Posterior vena cava (tissue), 2 donors: ENCODE measurements around the gene HAUS1. TPM values are rescaled to one million over a fixed set of nuclear protein-coding genes. Genes with fewer than 3 reads are reported as not detected.
"Not testable (repeated sequence)": the region's sequence is repeated elsewhere in the genome, so short reads cannot be mapped to it uniquely, and the experiment has no call there.

Experiments
- DNase-seq: peaks from one replicate; pipeline ENCODE4 v3.0.0-alpha.2; 2020; ENCODE audit warnings: low spot score
- intact Hi-C, 2 donors: fragments of 100-400 bp; cut with DNase I; formaldehyde crosslinking; loops; one replicate each; pipeline versions ENCODE4 v1.14.1 to v1.14.2; 2022 to 2023
- total RNA-seq, 2 donors: library from RNA; stranded (reverse); fragmentation: NEBNext Ultra II Directional; extraction: Animal tissue kit (Norgen Biotek cat#: 25700); gene quantifications; one replicate each; pipeline ENCODE4 v1.2.1, GENCODE V29; 2021
- donor health status: DM: yes; HTN: yes; CAD: no.
- donor health status: DM: yes; HTN: yes; CAD: no.

The HAUS1 gene
- total RNA-seq, 2 donors from 2014 or later, result 19.7 to 23.6 TPM

DNA sequence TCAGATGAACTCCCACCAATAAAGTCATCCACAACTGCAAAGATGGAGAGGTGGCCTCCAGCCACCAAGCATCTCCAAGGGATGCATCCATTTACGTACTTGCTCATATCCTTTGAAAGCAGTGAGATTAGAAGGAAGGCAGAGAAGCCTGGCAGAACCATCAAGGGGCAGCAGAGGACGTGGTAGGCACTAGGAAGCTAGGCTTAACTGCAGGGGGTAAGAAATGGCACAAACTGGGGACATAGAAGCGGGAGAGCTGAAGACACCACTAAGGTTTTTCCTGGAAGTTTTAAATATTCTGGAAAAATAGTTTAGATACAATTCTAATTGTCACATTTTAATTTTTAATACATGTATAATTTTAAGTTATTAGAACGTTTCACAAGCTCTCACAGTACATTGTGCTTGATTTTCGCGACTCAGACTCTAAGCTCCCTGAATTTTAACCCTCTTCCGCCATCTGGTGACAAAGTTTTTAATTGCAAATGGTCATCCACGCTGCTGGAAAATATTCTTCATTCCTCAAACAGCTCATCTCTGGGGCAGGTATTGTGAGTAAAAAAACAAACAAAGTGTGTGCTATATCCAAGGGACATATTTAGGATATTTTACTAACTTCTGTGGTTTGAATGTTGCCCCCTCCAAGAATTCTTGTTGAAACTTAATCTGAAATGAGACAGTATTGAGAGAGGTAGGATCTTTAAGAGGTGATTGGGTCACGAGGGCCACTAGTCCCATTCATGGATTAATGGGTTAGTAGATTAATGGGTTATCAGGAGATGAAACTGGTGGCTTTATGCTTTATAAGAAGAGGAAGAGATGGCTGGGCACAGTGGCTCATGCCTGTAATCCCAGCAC is 30.5 kb upstream of the HAUS1 start:
- DNase-seq, result no peak
- intact Hi-C loops, result loop anchor here in 1 of 2 donors (5.0 kb wide), 1 partner anchor 106 kb away; the partner anchor contains the start of gene EPG5

DNA sequence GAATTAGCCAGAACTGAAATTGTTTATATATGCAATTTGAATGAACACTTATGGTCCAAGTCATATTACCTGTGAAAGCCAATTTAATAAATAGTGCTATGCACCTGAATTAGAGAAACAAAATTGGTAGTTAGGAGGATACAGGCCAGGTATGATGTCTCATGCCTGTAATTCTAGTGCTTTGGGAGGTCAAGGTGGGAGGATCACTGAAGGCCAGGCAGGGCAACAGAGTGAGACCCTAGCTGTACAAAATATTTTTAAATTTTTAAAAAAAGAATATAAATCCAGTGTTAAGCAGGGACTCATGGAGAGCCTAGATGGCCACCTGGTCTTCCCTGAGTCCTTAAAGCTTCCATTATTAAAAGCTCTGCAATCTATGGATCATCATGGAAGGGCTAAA is 24.8 kb upstream of the HAUS1 start:
- no peak for DNase-seq
- intact Hi-C loops, result no loop called here

DNA sequence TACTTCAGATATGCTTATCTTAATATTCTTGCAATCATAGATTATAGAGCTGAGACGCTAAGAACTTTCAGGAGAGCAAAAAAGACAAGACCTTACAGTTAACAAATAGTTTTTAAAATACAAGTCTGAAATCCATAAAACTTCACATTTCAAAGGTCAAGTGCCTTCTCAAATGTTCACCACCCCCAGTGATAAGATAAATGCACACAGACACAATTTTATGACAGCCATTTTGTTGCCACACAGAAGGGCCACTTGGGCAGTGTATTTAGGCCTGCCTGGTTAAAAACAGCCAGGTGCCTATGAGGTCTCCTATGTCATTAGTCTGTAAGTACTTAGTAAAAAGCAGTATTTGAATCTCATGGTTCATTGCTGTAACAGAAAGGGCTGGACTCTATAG is 24.0 kb upstream of the HAUS1 start:
- no peak for DNase-seq
- intact Hi-C loops, result no loop called here

DNA sequence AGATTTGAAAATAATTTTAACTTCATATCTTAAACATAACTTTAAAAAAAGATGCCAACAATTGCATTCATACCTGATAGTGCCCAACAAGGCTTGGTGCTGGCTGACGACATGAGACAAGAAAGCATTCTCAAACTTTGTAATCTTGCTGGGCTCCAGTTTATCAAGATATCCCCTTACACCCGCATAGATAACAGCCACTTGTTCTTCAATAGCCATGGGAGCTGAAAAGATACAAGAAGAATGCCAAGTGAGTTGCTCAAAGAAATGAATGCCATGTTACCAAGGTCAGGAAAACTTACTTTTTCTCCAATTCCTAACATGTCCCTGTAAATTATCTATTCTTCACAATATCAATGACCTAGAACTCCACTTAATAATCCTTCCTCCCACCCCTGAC is 19.8 kb upstream of the HAUS1 start:
- intact Hi-C loops, result no loop called here
- no peak for DNase-seq

DNA sequence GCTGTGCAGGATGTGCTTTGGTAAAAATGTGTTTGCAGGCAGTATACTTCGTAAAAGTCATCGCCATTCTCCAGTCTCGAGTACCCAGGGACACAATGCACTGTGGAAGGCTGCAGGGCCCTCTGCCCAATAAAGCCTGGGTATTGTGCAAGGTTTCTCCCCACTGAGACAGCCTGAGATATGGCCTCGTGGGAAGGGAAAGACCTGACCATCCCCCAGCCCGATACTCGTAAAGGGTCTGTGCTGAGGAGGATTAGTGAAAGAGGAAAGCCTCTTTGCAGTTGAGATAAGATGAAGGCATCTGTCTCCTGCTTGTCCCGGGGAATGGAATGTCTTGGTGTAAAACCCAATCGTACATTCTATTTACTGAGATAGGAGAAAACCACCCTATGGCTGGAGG is 15.7 kb upstream of the HAUS1 start:
- DNase-seq, intact Hi-C loops: not testable (repeated sequence)

DNA sequence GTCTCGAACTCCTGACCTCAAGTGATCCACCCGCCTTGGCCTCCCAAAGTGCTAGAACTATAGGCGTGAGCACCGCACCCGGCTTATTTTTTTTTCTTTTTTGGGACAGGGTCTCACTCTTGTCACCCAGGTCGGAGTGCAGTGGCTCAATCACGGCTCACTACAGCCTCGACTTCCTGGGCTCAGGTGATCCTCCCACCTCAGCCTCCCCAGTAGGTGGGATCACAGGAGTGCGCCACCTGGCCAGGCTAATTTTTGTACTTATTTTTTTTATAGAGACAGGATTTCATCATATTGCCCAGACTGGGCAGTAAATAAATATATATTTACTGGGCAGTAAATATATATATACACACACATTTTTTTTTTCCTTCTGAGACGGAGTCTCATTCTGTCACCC is 8.7 kb upstream of the HAUS1 start:
- intact Hi-C loops, result no loop called here
- DNase-seq, result no peak

DNA sequence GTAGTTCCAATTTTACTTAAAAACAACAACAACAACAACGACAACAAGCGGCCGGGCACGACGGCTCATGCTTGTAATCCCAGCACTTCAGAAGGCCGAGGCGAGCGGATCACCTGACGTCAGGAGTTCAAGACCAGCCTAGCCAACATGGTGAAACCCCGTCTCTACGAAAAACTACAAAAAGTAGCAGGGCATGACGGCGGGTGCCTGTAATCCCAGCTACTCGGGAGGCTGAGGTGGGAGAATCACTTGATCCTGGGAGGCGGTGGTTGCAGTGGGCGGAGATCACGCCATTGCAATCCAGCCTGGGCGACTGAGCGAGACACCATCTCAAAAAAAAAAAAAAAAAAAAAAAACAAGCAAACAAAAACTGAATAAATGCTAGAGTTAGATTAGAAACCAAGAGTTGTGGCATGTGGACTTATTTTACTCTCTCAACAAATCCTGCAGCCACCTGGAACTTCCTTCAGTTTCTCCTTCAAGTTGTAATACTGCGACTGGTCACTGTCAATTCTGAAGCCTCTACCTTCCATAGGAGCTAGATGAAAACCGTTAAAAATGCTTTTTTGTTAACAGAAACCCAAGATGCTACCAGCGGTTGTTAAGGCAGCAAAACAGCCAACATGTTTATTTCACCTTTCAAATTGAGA is 7.4 kb upstream of the HAUS1 start:
- intact Hi-C loops, result no loop called here
- DNase-seq, result no peak

DNA sequence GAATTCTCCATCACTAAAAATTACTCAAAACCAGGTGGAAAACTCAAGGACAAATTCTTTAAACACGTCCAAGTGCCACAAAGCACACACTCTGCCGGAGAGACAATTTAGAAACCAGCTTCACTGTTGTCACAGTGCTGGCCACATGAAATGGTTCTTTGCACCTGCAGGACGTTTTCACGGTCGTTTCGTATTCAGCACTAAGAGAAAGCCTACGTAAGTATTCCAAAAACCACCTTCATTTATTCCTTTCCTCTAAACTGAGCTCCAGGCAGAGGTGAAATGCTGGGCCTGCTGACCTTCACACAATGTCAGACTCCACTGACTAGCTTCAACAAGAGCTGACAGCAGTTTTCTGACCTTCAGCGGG is 6.8 kb upstream of the HAUS1 start:
- no peak for DNase-seq
- intact Hi-C loops, result no loop called here

DNA sequence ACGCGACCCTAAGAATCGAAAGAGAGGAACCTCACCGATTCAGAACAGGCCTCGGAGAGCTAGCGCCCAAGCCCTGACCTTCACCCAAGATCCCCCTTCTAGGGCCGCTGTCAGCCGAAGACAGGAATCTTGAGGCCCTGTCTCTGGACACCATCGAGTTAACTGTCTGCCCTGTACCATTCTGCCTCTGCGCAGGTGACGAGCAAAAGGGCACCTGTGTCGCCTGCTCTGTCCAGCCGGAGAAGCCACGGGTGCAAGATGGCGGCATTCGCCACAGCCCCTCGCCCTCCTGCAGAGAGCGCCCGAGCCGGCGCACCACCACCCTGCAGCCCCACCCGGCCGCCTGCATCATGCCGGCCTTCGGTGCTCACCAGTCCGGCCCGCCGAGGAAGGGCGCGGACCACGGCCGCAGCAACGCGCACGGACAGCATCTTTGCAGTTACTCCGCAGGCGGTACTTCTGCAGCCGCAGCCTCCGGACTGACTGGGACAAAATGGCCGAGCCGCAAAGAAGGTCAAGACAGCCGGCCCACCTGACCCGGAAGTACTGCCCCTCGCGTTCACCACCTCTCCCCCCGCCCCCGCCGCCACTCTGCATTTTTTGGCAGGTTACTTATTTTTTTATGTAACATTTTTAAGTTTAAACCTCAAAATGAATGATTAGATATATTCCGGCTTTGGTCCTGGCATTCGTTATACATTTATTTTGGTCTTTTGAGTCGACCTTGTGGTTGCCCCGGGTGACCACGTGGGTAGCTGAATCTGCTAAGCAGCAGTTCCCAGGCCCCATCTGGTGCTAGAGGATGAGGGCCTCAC is 6.2 kb upstream of the HAUS1 start, which contains the start of gene ATP5F1A:
TSS of gene ATP5F1A (minus strand) at position 496 of the 815 bp plus-strand sequence. CDS start at position 431, 65 bp downstream.
- DNase-seq, result peak; percentile 98
- intact Hi-C loops, result no loop called here

DNA sequence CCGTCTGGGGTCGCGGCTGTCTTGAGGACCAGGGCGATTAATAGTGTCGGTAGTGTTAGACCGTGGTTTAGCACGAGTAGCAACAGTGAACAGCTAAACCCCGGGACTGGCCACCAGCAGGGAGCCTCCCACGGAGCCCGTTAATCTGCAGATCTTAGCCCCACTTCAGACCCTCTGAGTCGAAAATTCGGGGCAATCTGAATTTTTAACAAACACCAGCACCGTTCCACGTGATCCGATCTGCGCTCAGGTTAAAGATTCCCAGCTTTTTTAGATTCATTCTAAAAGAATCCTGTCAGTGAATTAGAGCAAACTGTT is 5.6 kb upstream of the HAUS1 start:
- intact Hi-C loops, result no loop called here
- DNase-seq, result no peak

DNA sequence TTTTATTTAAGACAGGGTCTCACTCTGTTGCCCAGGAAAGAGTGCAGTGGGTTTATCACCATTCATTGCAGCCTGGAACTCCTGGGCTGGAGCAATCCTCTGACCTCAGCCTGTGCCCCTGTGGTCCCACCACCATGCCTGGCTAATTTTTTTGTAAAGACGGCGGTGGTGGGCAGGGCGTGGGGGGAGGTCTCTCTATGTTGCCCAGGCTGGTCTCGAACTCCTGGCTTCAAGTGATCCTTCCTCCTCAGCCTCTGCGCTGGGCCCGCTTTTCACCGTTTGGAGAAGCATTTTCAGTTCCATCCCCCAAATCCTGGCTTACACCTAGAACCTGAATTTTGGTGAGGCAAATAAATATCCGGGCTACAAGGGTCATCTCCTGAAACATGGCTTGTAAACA is 4.7 kb upstream of the HAUS1 start:
- no peak for DNase-seq
- intact Hi-C loops, result no loop called here

DNA sequence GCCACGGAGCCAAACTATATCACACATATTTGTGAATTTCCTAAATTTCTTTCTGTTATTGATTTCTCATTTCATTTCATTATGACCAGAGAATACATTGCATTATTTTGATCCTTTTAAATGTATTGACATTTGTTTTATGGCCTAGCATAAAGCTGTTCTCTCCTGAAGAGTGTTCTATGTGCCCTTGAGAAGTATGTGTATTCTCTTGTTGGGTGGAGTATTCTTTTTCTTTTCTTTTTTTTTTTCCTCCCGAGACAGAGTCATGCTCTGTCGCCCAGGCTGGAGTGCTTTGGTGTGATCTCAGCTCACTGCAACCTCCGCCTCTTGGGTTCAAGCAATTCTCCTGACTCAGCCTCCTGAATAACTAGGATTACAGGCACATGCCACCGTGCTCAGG is 5.2 kb downstream of the HAUS1 start:
- intact Hi-C loops, result no loop called here
- no peak for DNase-seq

DNA sequence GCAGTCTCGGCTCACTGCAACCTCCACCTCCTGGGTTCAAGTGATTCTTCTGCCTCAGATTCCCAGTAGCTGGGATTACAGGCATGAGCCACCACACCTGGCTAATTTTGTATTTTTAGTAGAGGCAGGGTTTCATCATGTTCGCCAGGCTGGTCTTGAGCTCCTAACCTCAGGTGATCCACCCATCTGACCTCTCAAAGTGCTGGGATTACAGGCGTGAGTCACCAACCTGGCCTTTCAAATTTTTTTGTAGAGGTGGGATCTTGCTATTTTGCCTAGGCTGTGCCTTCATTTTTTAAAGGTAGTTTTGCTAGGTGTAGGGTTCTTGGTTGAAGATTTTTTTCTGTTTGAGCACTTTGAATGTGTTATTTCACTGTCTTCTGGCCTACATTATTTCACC is 6.2 kb downstream of the HAUS1 start:
- intact Hi-C loops, result no loop called here
- no peak for DNase-seq

DNA sequence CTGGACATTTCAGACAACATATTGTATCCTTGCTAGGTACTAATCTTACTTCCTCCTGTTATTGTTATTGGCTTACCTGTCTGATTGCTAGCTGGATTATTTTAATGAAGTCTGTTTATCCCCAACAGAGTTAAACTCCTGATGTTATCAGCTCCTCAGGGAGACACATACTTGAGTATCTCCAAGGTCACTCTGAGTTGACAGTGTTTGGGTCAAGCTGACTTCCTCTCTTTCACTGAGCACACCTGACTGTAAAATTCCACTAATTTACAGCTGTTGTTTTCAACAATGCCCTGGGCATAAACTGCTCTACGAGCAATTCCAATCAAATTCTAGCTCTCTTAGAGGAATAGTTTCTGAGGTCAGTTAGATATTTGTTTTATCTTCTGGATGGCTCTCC is 9.6 kb downstream of the HAUS1 start:
- intact Hi-C loops, result no loop called here
- DNase-seq, result no peak

DNA sequence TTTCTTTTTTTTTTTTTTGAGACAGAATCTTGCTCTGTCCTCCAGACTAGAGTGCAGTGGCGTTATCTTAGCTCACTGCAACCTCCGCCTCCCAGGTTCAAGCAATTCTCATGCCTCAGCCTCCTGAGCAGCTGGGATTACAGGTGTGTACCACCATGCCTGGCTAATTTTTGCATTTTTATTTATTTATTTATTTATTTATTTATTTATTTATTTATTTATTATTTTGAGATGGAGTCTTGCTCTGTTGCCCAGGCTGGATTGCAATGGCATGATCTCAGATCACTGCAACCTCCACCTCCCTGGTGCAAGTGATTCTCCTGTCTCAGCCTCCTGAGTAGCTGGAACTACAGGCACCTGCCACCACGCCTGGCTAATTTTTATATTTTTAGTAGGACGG is 22.4 kb downstream of the HAUS1 start:
- intact Hi-C loops, result loop anchor here in 1 of 2 donors (5.0 kb wide), 1 partner anchor 536 kb away; no protein-coding TSS in a partner anchor
- not testable (repeated sequence) for DNase-seq

DNA sequence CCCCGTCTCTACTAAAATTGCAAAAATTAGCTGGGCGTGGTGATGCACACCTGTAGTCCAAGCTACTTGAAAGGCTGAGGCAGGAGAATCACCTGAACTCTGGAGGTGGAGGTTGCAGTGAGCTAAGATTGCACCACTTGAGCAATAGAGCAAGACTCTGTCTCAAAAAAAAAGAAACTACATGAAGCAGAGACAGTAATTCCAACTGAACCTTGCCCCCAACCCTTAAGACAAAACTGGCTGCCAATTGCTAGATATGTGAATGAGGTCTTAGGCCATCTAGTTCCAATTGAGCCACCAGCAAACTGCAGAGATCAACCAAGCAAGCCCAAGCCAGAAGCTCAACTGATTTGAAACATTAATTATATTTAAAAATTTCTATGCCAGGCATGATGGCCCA is 25.9 kb downstream of the HAUS1 start:
- DNase-seq, result no peak
- intact Hi-C loops, result no loop called here

DNA sequence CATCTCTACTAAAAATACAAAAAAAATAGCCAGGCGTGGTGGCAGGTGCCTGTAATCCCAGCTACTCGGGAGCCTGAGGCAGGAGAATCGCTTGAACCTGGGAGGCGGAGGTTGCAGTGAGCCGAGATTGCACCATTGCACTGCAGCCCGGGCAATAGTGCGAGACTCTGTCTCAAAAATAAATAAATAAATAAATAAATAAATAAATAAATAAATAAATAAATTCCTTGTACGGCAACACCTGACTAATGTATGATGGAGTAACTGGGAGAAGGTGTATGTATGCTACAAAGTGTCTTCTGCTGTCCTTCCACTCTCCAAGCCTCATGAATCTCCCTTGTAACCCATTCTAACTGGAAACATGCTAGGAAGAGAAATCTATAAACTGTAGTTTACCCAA is 26.4 kb downstream of the HAUS1 start:
- intact Hi-C loops, DNase-seq: not testable (repeated sequence)

DNA sequence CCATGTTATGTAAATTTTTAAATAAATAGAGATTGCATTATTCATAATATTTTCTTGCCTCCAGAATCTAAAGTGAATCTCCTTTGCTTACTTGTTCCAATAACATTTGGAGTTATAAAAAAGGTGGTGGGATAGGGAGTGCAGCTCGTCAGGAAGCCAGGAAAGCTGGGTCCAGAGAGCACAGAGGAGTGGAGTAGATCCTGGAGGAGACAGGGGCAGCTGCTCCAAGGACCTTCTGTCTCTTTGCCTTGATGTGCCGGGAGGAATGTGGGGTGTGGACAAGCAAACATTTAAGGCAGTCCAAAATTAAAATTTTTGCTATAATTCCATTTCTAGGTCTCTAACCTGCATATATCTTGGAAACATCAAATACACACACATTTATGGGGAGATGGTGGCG is 29.3 kb downstream of the HAUS1 start:
- intact Hi-C loops, result no loop called here
- no peak for DNase-seq

DNA sequence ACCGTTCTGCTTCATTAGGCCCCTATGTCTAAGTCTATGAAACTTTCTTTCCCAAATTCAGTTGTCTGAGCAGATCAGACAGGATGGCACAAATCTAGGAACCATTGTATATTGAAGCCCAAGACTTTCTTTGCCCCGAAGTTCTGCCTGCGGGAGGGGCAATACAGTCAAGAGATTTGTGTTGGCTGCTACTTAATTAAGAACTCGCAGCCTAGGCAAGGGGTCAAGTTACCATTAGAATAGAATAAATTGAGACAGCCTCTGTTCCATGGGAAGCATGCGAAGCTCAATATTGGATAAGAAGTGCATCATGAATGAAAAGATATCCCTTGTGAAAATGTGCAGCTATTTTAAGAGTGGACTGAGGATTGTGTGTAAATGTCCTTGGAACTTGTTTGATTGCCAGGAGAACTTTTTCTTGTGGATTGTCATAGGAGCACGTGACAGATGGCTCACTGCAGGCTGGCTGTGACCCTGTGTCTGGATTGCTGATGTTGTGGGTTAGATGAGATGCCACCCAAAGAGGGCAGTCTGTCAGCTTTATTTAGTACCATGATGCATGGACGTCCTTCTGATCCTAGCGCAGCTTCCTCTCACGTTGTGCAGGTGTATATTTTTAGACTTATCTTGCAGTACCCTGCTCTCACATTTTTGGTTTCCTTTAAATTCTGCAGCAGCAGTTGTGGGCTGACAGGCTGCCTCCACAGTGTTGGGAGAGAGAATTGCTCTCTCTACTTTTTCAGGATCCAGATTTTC is 30.9 kb downstream of the HAUS1 start:
- intact Hi-C loops, result no loop called here

More for the DNA sequence above, 30.9 kb downstream of the HAUS1 start:
- DNase-seq, result no peak
